Stomach (tissue), 4 donors: ENCODE measurements around the gene PDK2.

ENCODE experiments used
- POLR2A ChIP-seq, 4 donors: fragments of 450-650 bp; IDR thresholded peaks; one replicate each; pipeline ENCODE4 v1.6.1; 2016; ENCODE audit warnings: antibody characterized with exemption in 4 of 4, control low read depth in 2 of 4, mild to moderate bottlenecking in 1 of 4, moderate library complexity in 1 of 4
- POLR2AphosphoS5 ChIP-seq, 3 donors: sonication (generic); formaldehyde crosslinking; IDR thresholded peaks; one replicate each; pipeline ENCODE4 v1.6.1; 2016; ENCODE audit warnings: antibody characterized with exemption in 3 of 3
- TF ChIP-seq, protein P1 (sequence below), 7 experiments: fragments of 450-650 bp in 4 of 7; fragments of 200-600 bp in 3 of 7; sonication (generic) in 3 of 7; IDR thresholded peaks; one replicate each; pipeline ENCODE4 v1.5.1; 2016 to 2019; ENCODE audit warnings: antibody characterized with exemption in 7 of 7, control low read depth in 2 of 7, mild to moderate bottlenecking in 1 of 7

DNA sequence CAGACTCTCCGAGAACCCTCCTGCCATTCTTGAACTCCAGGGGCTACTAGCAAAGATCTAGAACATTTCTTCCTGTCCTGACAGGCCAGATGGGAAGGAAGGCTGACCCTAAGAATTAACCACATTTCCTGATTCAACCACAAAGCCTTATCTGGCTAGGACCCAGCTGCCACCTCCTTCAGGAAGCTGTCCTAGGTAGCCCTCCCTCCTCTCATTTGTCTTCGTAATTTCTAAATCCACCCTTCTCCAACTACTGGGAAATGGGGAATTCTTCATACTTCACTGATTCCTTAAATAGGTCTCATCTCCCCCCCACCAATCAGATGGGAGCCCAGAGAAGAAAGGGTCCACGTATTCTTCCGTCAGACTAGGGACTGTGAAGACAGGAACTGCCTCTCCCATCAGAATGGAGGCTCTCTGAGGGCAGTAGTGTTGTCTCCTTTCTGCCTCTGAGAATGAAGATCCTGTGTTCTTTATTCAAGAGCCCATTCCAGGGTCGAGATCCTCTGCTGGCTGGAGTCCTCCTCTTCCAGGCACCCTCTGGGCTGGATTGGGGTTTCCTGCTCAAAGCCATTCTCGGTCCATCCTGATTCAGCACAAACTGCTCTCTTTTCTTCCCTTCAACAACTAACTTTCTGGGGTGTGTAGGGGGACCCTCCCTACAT is 32.7 kb downstream of the PDK2 start:
- TF ChIP-seq, protein P1, sequence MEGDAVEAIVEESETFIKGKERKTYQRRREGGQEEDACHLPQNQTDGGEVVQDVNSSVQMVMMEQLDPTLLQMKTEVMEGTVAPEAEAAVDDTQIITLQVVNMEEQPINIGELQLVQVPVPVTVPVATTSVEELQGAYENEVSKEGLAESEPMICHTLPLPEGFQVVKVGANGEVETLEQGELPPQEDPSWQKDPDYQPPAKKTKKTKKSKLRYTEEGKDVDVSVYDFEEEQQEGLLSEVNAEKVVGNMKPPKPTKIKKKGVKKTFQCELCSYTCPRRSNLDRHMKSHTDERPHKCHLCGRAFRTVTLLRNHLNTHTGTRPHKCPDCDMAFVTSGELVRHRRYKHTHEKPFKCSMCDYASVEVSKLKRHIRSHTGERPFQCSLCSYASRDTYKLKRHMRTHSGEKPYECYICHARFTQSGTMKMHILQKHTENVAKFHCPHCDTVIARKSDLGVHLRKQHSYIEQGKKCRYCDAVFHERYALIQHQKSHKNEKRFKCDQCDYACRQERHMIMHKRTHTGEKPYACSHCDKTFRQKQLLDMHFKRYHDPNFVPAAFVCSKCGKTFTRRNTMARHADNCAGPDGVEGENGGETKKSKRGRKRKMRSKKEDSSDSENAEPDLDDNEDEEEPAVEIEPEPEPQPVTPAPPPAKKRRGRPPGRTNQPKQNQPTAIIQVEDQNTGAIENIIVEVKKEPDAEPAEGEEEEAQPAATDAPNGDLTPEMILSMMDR (IDR thresholded peaks at IDR 0.05) = no peak
- TF ChIP-seq POLR2AphosphoS5 (IDR thresholded peaks at IDR 0.05) (no peak), POLR2A (IDR thresholded peaks at IDR 0.05) (no peak)
